SJCRH30 (cell line): ENCODE results near the gene LZTS2. TPM values are rescaled to one million over a fixed set of nuclear protein-coding genes. Genes with fewer than 3 reads are reported as not detected.

ENCODE experiments used
- DNase-seq, 2 experiments: peaks; one replicate each; pipeline ENCODE4 v3.0.0-alpha.2; 2015 to 2020
- H3K27ac ChIP-seq: fragments of 250-450 bp; sonication (Bioruptor Pico); 2 replicates; pipeline ENCODE4 v1.5.1; 2020; ENCODE audit warnings: mild to moderate bottlenecking, moderate library complexity
- H3K27me3 ChIP-seq: fragments of 250-450 bp; sonication (Bioruptor Pico); 2 replicates; pipeline ENCODE4 v1.5.1; 2020; ENCODE audit warnings: mild to moderate bottlenecking, moderate library complexity
- H3K36me3 ChIP-seq: fragments of 250-450 bp; sonication (Bioruptor Pico); 2 replicates; pipeline ENCODE4 v1.5.1; 2020; ENCODE audit warnings: mild to moderate bottlenecking, moderate library complexity
- H3K4me1 ChIP-seq: fragments of 250-450 bp; sonication (Bioruptor Pico); 2 replicates; pipeline ENCODE4 v1.5.1; 2020; ENCODE audit warnings: mild to moderate bottlenecking, moderate library complexity
- H3K4me3 ChIP-seq: fragments of 250-450 bp; sonication (Bioruptor Pico); 2 replicates; pipeline ENCODE4 v1.5.1; 2020; ENCODE audit warnings: mild to moderate bottlenecking, moderate library complexity
- H3K9me3 ChIP-seq: fragments of 250-450 bp; sonication (Bioruptor Pico); replicated peaks from 2 replicates; pipeline ENCODE4 v1.5.1; 2020; ENCODE audit warnings: mild to moderate bottlenecking, moderate library complexity
- total RNA-seq: library from RNA; depleted of rRNA; stranded (reverse); fragments of >200 nt; shearing (Covaris generic); gene quantifications from 2 replicates; pipeline ENCODE4 v1.2.3, GENCODE V29; 2014

LZTS2 gene
- total RNA-seq, 1 experiment from 2014 or later = 239 TPM

DNA sequence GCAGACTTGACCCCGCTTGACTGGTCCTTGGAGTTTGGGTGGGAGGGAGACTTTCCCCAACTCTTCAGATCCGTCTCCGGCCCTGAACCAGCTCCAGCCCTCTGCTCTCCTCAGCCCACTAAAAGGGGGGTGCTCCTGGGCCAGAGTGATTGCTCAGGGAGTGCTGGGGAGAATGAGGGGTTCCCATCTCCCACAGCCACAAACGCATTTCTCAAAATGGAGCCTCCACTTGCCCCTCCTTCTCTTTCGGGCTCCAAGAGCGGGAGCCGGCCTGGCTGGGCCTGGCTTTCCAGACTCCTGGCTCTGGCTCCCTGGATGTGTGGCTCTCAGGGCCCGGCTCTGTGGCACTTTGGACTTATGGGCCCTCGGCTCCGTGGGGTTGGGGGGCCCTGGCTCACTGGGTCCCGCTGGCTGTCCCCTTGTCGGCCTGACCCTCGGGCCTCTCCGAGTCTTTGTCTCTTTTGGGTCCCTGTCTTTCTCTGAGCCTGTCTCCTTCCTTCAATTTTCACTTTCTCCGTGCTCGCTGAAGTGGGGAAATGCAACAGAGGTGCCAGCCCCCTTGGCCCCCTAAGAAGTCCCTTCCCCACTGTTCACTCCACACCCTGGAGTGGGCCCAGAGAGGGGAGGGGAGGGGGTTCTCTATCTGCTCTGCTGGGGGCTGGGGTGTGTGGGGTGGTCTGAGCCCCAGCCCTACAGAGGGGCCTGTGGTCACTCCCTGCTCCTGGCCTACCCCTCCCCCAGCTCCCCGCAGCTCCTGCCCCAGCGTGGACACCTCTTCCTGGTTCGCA lies 713 bp downstream of the LZTS2 start:
- Histone ChIP-seq H3K27ac (peak overlapping the region; percentile 99), H3K36me3 (peaks cover 31% of the 10 kb centered on the region), H3K27me3 (no peaks in the 10 kb centered on the region), H3K9me3 (no peaks in the 10 kb centered on the region), H3K4me1 (peaks cover 26% of the 10 kb centered on the region), H3K4me3 (peak overlapping the region; percentile 83)
- DNase-seq = peak; percentile 52 to 70

DNA sequence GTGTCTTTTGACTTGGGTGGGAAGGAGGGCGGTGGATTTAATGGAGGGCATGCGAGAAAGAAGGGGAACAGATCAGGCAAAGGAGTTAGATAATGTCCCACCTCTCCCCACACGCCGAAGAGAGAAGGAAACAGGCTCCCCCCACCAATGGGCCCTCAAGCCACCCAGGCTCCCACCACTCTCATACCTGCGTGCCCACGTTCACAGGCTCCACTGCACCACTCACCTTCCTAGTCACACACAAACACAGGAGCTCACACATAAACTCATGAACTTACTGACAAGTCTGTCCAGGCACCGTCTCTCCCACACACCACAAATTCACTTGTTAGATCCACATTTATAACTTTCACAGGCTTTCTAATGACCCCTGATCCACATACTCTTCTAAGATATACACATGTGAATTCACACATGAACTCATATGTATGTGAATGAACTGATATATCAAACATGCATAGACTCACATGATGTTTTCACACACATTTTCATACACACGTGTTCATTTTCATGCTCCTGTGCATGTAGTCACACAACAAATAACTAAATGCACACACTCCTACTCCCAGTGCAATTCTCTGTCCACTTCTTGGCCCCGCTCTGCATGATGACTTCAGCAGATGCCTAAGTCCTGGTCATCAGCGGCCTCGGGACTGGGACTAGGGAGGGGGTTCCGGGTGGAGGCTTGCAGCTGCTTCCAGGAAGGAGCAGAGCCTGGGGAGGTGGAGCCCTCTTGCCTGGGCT lies 1.5 kb downstream of the LZTS2 start:
- DNase-seq = peak; percentile 94 to 95
- Histone ChIP-seq H3K27ac (peak overlapping the region; percentile 99), H3K4me1 (peaks cover 32% of the 10 kb centered on the region), H3K4me3 (peak overlapping the region; percentile 83), H3K27me3 (no peaks in the 10 kb centered on the region), H3K36me3 (peaks cover 39% of the 10 kb centered on the region), H3K9me3 (no peaks in the 10 kb centered on the region)

DNA sequence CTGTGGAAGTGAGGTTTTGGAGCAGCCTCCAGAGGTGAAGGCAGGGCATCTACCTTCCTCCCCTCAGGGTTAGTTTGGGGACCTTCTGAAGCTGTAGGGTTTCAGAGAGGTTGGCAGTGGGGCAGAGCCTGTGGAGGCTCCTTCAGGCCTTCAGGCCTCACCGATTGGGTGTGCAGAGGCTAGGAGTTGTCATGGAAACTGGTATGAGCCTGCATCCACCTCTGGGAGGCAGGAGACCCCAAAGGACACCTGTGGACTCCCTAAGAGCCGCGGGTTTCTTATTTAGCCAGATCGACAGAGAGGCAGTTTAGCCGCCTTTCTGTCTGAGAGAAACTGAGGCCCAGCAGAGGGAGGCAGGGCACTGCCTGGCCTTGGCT lies 2.0 kb downstream of the LZTS2 start:
- peak overlapping the region; percentile 99 for H3K27ac ChIP-seq
- H3K4me3 ChIP-seq = peak overlapping the region; percentile 83
- H3K9me3 ChIP-seq = no peaks in the 10 kb centered on the region
- H3K36me3 ChIP-seq = peaks cover 43% of the 10 kb centered on the region
- H3K27me3 ChIP-seq = no peaks in the 10 kb centered on the region
- DNase-seq = no peak
- H3K4me1 ChIP-seq = peaks cover 33% of the 10 kb centered on the region

DNA sequence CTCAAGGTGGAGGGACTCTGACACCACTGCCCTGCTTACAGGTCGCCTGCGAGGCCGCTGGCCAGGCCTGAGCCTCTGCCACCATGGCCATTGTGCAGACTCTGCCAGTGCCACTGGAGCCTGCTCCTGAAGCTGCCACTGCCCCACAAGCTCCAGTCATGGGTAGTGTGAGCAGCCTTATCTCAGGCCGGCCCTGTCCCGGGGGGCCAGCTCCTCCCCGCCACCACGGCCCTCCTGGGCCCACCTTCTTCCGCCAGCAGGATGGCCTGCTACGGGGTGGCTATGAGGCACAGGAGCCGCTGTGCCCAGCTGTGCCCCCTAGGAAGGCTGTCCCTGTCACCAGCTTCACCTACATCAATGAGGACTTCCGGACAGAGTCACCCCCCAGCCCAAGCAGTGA lies 2.8 kb downstream of the LZTS2 start:
- H3K27me3 ChIP-seq = no peaks in the 10 kb centered on the region
- no peak overlapping the region for H3K27ac ChIP-seq
- H3K9me3 ChIP-seq = no peaks in the 10 kb centered on the region
- H3K36me3 ChIP-seq = peaks cover 44% of the 10 kb centered on the region
- H3K4me1 ChIP-seq = peaks cover 40% of the 10 kb centered on the region
- no peak overlapping the region for H3K4me3 ChIP-seq
- DNase-seq = peak in 1 of 2 experiments; percentile 4

DNA sequence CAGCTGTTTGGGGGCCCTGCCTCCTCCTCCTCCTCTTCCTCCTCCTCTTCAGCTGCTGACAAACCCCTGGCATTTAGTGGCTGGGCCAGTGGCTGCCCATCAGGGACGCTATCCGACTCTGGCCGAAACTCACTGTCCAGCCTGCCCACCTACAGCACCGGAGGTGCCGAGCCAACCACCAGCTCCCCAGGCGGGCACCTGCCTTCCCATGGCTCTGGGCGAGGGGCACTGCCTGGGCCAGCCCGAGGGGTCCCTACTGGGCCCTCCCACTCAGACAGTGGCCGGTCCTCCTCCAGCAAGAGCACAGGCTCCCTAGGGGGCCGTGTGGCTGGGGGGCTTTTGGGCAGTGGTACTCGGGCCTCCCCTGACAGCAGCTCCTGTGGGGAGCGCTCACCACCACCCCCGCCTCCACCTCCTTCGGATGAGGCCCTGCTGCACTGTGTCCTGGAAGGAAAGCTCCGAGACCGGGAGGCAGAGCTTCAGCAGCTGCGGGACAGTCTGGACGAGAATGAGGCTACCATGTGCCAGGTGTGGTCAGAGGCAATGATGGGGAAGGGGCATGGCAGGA lies 4.1 kb downstream of the LZTS2 start:
- Histone ChIP-seq H3K36me3 (peaks cover 51% of the 10 kb centered on the region), H3K27ac (no peak overlapping the region), H3K4me1 (peaks cover 52% of the 10 kb centered on the region), H3K4me3 (no peak overlapping the region), H3K9me3 (no peaks in the 10 kb centered on the region), H3K27me3 (no peaks in the 10 kb centered on the region)
- no peak for DNase-seq

DNA sequence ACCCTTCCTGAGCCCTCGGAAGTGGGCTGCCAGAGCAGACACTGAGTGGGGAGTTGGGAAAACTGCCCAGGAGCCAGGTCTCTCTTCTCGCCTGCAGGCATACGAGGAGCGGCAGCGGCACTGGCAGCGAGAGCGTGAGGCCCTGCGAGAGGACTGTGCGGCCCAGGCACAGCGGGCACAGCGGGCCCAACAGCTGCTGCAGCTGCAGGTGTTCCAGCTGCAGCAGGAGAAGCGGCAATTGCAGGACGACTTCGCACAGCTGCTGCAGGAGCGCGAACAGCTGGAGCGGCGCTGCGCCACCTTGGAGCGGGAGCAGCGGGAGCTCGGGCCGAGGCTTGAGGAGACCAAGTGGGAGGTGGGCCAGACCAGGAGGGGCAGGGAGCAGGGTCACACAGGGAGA lies 5.8 kb downstream of the LZTS2 start:
- peaks cover 58% of the 10 kb centered on the region for H3K4me1 ChIP-seq
- DNase-seq = no peak
- no peak overlapping the region for H3K27ac ChIP-seq

DNA sequence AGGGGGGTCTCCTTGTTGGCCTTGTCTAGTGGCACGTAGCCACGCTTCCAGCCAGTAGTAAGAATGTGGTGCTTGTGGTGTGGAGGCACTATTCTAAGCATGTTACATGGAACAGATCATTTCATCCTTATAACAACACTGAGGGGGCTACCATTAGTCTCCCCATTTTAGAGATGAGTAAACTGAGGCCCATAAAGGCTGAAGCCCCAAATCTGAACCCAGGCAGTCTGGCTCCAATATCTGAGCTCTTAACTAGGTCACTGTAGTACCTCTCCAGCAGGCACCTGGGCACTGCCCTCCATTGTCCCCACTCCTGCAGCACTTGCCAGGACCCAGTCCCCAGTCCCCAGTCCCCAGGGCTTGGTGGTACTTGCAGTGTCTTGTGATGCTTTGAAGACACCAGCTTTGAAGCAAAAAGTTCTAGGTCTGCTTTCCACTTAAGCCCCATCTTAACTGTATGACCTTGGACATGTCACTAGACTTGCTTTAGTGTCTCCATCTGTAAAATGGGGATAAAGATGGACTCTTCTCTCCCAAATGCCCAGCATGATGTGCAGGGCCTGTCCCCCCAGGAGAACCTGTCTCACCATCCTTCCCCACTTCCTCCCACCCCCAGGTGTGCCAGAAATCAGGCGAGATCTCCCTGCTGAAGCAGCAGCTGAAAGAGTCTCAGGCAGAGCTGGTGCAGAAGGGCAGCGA lies 6.4 kb downstream of the LZTS2 start:
- Histone ChIP-seq H3K27me3 (no peaks in the 10 kb centered on the region), H3K27ac (peak overlapping the region; percentile 48), H3K4me3 (no peak overlapping the region), H3K36me3 (peaks cover 50% of the 10 kb centered on the region), H3K4me1 (peaks cover 57% of the 10 kb centered on the region), H3K9me3 (no peaks in the 10 kb centered on the region)
- DNase-seq = no peak

More for the DNA sequence above, 5.8 kb downstream of the LZTS2 start:
- Histone ChIP-seq H3K9me3 (no peaks in the 10 kb centered on the region), H3K36me3 (peaks cover 51% of the 10 kb centered on the region), H3K4me3 (no peak overlapping the region), H3K27me3 (no peaks in the 10 kb centered on the region)

DNA sequence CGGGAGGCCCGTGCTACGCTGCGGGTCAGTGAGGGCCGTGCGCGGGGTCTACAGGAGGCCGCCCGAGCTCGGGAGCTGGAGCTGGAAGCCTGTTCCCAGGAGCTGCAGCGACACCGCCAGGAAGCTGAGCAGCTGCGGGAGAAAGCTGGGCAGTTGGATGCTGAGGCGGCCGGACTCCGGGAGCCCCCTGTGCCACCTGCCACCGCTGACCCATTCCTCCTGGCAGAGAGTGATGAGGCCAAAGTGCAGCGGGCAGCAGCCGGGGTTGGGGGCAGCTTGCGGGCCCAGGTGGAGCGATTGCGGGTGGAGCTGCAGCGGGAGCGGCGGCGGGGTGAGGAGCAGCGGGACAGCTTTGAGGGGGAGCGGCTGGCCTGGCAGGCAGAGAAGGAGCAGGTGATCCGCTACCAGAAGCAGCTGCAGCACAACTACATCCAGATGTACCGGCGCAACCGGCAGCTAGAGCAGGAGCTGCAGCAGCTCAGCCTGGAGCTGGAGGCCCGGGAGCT lies 7.0 kb downstream of the LZTS2 start:
- Histone ChIP-seq H3K4me3 (no peak overlapping the region), H3K9me3 (no peaks in the 10 kb centered on the region), H3K27me3 (no peaks in the 10 kb centered on the region), H3K36me3 (peaks cover 48% of the 10 kb centered on the region), H3K27ac (peak overlapping the region; percentile 48), H3K4me1 (peaks cover 51% of the 10 kb centered on the region)
- peak; percentile 69 to 75 for DNase-seq

- no peak overlapping the region for H3K4me3 ChIP-seq
- H3K4me1 ChIP-seq = peaks cover 46% of the 10 kb centered on the region
- H3K27ac ChIP-seq = peak overlapping the region; percentile 48
- no peaks in the 10 kb centered on the region for H3K27me3 ChIP-seq
- peak; percentile 95 to 97 for DNase-seq
- H3K9me3 ChIP-seq = no peaks in the 10 kb centered on the region
- peaks cover 48% of the 10 kb centered on the region for H3K36me3 ChIP-seq
Observed at GRCh38 chr10:101007099-101007711, 7.6 kb downstream of the LZTS2 start.

DNA sequence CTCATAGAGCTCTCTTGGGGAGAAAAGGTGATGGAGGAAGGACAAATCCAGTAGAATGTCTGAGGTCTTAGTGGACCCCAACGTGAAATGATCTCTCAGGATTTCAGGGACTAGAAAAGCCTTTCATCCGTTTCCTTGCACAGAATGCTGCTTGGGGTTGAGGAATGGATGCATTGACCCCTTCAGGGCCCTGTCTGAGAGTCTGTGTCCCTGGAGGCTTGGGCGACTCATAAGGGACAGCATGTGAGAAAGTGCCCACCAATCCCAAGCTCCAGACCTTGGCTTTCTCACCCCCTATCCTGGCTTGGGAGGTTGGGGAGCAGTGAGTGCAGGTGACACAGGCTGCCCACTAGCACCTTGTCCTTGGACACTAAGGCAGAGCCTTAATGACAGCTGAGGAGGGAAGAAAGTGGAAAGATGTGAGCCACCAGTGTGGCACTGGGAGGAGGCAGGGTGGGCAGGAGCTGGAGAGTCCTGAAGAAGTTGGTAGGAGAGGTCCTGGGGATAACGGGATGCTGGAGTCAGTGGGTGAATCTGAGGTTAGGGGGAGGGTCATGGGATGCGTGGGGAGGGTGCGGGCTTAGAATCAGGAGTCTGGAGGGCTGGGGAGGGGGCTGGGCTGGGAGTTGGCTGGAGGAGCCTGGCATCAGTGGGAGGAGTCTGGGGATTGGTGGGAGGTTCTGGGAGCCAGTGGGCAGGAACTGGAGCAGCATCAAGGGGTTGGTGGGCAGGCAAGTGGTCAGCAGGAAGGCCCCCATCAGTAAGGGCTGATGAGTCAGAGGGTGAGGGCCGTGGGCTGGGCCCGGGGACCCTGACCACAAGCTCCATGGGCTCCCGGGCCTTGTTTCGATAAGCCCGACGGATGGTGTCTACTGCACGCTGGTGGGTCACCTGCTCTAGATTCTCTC lies 8.6 kb downstream of the LZTS2 start:
- Histone ChIP-seq H3K4me1 (peaks cover 55% of the 10 kb centered on the region), H3K4me3 (no peak overlapping the region), H3K27ac (peak overlapping the region; percentile 48; the same call in 1 of the 2 replicates), H3K9me3 (no peaks in the 10 kb centered on the region), H3K36me3 (peaks cover 41% of the 10 kb centered on the region), H3K27me3 (no peaks in the 10 kb centered on the region)
- peak in 1 of 2 experiments; percentile 43 for DNase-seq

DNA sequence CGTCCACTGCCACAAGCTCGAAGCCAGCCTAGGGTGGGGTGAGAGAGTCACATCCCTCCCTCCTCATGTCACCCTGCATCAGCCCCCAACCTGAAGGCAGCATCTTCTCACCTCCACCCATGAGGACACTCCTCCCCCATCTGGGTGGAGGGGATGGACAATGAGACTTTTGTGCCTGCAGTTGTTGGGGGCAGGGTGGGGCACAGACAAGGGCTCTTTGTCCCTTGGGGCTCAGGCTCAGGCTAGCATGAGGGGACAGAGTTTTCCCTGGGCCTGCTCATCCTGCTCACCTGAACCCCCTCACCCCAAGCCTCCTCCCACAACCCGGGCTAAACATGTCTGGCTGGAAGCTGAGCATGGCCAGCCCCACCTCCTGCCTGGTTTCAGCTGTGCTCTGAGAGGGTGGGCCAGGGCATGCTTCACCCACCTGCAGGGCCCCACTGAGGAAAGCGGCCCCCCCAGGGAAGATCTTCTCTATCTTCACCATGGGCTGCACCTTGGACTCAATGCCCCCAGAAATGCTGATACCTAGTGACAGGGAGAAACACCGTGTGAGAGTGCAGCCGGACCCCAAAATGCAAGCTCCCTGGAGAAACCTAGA lies 9.3 kb downstream of the LZTS2 start:
- no peak overlapping the region for H3K4me3 ChIP-seq
- peaks cover 34% of the 10 kb centered on the region for H3K36me3 ChIP-seq
- H3K27me3 ChIP-seq = no peaks in the 10 kb centered on the region
- H3K9me3 ChIP-seq = no peaks in the 10 kb centered on the region
- no peak overlapping the region; the same call in 1 of the 2 replicates for H3K27ac ChIP-seq
- DNase-seq = peak in 1 of 2 experiments; percentile 77
- H3K4me1 ChIP-seq = peaks cover 59% of the 10 kb centered on the region

DNA sequence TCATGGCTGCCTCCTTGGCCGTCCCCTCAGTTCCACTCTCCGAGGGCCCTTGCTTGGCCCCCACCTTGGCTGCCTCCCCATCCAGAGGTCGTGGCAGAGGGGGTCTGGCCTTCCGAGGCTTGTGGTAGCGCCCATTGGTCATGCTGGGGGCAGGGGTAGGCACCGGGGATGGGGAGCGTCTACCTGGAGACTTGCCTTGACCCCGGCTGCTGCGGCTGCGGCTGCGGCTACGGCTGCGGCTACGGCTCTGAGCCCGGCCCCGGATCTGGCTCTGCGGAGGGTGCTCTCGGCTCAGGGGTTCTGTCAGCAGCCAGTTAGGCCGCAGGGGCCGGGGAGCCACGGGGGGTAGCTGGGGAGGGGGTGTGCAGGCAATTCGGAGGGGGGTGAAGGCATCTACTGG lies 10.7 kb downstream of the LZTS2 start:
- Histone ChIP-seq H3K27me3 (no peaks in the 10 kb centered on the region), H3K9me3 (no peaks in the 10 kb centered on the region), H3K27ac (no peak overlapping the region), H3K4me3 (no peak overlapping the region), H3K4me1 (peaks cover 61% of the 10 kb centered on the region), H3K36me3 (peaks cover 20% of the 10 kb centered on the region)
- DNase-seq = no peak
